ENCODE data around the gene TOMM40.
"Not testable (repeated sequence)": the region's sequence is repeated elsewhere in the genome, so short reads cannot be mapped to it uniquely, and the experiment has no call there.

Gene TOMM40

GRCh38 chr19:44874317-44874716, 16.7 kb upstream of the TOMM40 start:
- Histone ChIP-seq H3K27me3 (ENCODE audit: insufficient read depth, low read length) (no peaks in the 10 kb centered on the region), H3K9ac (ENCODE audit: low read depth, low read length) (no peak overlapping the region), H3K27ac (ENCODE audit: low read depth, low read length) (no peak overlapping the region), H3K4me3 (ENCODE audit: low read length) (no peak overlapping the region), H3K36me3 (ENCODE audit: insufficient read depth, low read length) (peaks cover 95% of the 10 kb centered on the region), H3K4me1 (ENCODE audit: insufficient read depth, low read length) (peaks cover 16% of the 10 kb centered on the region; the same call in 1 of the 2 replicates), H3K9me3 (ENCODE audit: insufficient read depth, low read depth, low read length) (no peaks in the 10 kb centered on the region)
- WGBS, result 97% methylated on average over 16 of the region's 16 CpGs

DNA sequence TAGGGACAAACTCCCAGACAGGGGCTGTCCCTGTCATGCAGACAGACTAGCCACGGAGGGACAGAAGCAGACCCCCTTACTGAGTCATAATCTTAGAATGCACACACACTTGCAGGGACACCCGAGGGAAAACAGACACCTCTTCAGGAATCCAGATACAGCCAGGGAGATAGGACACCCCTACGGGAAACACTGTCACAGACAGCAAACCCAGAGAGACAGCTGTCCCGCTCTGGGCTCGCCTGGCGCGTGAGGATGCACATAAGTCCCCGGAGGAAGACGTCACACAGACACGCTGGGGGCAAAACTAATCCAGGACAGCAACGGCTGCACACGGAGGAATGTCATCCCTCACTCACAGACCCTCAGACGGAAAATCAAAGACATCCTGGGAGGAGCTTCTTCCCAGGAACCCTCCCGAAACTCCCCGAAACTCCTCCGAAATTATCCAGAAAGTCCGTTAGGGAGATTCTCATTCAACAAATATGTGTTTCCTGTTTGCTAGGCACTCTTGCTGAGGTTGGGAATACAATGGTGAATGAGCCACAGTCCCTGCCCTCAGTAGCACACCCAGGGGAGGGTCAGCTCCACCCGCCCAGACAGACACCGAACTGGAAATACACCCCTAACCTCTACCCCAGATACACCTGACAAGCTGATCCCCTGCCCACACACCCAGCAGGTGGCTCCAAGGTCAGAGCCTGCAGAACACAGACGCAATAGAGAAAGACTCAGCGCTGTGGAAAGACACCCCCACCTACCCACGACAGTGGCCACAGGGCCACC, 15.2 kb upstream of the TOMM40 start:
- Histone ChIP-seq H3K27ac (ENCODE audit: low read depth, low read length) (no peak overlapping the region), H3K27me3 (ENCODE audit: insufficient read depth, low read length) (no peaks in the 10 kb centered on the region), H3K36me3 (ENCODE audit: insufficient read depth, low read length) (peaks cover 86% of the 10 kb centered on the region), H3K9me3 (ENCODE audit: insufficient read depth, low read depth, low read length) (no peaks in the 10 kb centered on the region), H3K4me1 (ENCODE audit: insufficient read depth, low read length) (peaks cover 16% of the 10 kb centered on the region; the same call in 1 of the 2 replicates), H3K9ac (ENCODE audit: low read depth, low read length) (no peak overlapping the region), H3K4me3 (ENCODE audit: low read length) (no peak overlapping the region)
- WGBS, result 92% methylated on average over 22 of the region's 22 CpGs

DNA sequence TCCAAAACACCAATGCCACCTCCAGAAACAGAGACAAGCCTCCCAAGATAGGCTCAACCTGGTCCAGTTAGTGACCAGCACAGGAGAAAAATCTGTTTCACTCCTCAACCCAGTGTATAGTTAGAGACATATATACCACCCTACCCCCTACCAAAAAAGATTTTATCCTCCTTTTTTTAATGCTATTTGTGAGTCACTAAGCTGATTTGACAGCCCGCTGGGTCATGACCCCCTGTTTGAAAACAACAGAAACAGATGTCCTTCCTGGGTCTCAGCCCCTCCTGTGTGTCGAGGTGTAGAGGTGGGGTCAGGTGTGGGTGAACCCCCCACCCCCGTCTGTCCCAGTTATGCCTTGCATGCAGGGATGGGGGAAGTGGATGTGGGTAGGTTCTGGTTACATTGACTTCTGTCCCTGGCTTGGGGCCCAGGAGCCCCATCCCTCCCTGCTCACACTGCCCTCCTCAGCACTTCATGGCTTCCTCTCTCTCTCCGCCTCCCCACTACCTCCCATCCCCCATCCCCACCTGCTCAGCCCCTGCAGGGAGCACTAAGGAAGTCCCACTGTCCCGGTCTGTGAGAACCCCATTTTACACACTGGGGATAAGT, 14.0 kb upstream of the TOMM40 start:
- H3K27me3 ChIP-seq (ENCODE audit: insufficient read depth, low read length), result no peaks in the 10 kb centered on the region
- H3K4me1 ChIP-seq (ENCODE audit: insufficient read depth, low read length), result peaks cover 20% of the 10 kb centered on the region; the same call in 1 of the 2 replicates
- no peak overlapping the region for H3K4me3 ChIP-seq (ENCODE audit: low read length)
- no peak overlapping the region for H3K27ac ChIP-seq (ENCODE audit: low read depth, low read length)
- H3K9ac ChIP-seq (ENCODE audit: low read depth, low read length), result no peak overlapping the region
- no peaks in the 10 kb centered on the region for H3K9me3 ChIP-seq (ENCODE audit: insufficient read depth, low read depth, low read length)
- H3K36me3 ChIP-seq (ENCODE audit: insufficient read depth, low read length), result peaks cover 74% of the 10 kb centered on the region
- 78% methylated on average over 5 of the region's 5 CpGs for WGBS

GRCh38 chr19:44878120-44878865, 12.8 kb upstream of the TOMM40 start:
- Histone ChIP-seq H3K27ac (ENCODE audit: low read depth, low read length) (no peak overlapping the region), H3K4me1 (ENCODE audit: insufficient read depth, low read length) (peaks cover 20% of the 10 kb centered on the region; the same call in 1 of the 2 replicates), H3K9ac (ENCODE audit: low read depth, low read length) (no peak overlapping the region), H3K27me3 (ENCODE audit: insufficient read depth, low read length) (no peaks in the 10 kb centered on the region), H3K36me3 (ENCODE audit: insufficient read depth, low read length) (peaks cover 63% of the 10 kb centered on the region), H3K4me3 (ENCODE audit: low read length) (no peak overlapping the region), H3K9me3 (ENCODE audit: insufficient read depth, low read depth, low read length) (no peaks in the 10 kb centered on the region)
- WGBS, result 94% methylated on average over 26 of the region's 26 CpGs

DNA sequence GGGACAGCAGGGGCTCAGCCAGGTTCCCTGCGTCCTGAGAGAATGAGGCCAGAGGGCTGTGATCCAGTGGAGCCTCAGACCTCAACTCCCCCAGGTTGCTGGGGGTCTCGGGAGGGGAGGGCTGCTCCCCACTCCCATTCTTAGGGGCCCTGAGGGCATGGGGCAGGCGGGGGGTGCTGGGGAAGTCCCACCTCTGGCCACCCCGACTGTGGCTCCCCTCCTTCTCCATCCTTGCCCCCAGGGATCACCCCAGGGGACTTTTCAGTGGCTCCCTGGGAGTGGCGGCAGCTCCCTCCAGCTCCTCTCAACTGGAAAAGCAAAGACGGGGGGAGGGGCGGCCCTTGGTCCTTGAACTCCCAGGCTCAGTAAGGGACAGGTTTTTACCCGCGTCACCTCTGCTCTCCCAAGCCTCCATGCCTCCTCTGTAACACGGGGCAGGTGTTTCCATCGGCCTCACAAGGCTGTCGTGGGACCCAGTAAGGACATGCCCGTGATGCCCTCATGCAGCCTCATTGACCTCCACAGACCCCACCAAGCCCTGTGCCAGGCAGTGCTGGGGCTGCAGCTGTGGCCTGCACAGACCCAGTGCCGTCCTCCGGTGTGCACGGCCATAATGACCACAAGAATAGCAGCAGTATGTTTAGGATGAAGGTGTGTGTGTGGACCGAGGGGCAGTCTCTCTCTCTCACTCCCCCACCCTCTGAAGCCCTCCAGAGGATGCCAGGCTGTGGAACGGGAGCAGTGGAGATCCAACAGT, 11.6 kb upstream of the TOMM40 start:
- Histone ChIP-seq H3K4me3 (ENCODE audit: low read length) (no peak overlapping the region), H3K36me3 (ENCODE audit: insufficient read depth, low read length) (peaks cover 54% of the 10 kb centered on the region), H3K9me3 (ENCODE audit: insufficient read depth, low read depth, low read length) (no peaks in the 10 kb centered on the region), H3K27me3 (ENCODE audit: insufficient read depth, low read length) (no peaks in the 10 kb centered on the region), H3K4me1 (ENCODE audit: insufficient read depth, low read length) (peaks cover 20% of the 10 kb centered on the region; the same call in 1 of the 2 replicates), H3K27ac (ENCODE audit: low read depth, low read length) (no peak overlapping the region), H3K9ac (ENCODE audit: low read depth, low read length) (0 out of 2 replicates have a peak overlapping the region, but pooled peaks have one; percentile 19)
- 84% methylated on average over 17 of the region's 18 CpGs for WGBS

DNA sequence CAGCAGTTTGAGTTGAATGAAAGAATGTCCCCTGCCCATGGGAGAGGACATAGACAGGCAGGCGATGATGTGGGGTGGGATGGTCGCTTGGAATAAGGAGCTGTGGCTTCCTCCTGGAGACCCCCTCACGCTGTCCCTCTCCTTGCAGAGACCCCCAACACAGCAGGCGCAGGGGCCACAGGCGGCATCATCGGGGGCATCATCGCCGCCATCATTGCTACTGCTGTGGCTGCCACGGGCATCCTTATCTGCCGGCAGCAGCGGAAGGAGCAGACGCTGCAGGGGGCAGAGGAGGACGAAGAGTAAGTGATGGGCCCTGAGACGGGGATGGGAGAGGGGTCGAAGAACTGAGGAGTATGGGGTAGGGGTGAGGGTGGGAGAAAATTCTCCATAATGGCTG, 9.0 kb upstream of the TOMM40 start:
- Histone ChIP-seq H3K36me3 (ENCODE audit: insufficient read depth, low read length) (peaks cover 49% of the 10 kb centered on the region), H3K4me3 (ENCODE audit: low read length) (no peak overlapping the region), H3K27me3 (ENCODE audit: insufficient read depth, low read length) (no peaks in the 10 kb centered on the region), H3K9ac (ENCODE audit: low read depth, low read length) (0 out of 2 replicates have a peak overlapping the region, but pooled peaks have one; percentile 31), H3K4me1 (ENCODE audit: insufficient read depth, low read length) (peaks cover 14% of the 10 kb centered on the region; the same call in 1 of the 2 replicates), H3K27ac (ENCODE audit: low read depth, low read length) (peak overlapping the region; percentile 13; the same call in 1 of the 2 replicates), H3K9me3 (ENCODE audit: insufficient read depth, low read depth, low read length) (no peaks in the 10 kb centered on the region)
- 94% methylated on average over 15 of the region's 15 CpGs for WGBS

GRCh38 chr19:44882619-44883397, 8.2 kb upstream of the TOMM40 start:
- Histone ChIP-seq H3K9ac (ENCODE audit: low read depth, low read length) (peak overlapping the region; percentile 31; the same call in 1 of the 2 replicates), H3K27ac (ENCODE audit: low read depth, low read length) (peak overlapping the region; percentile 46; the same call in 1 of the 2 replicates), H3K36me3 (ENCODE audit: insufficient read depth, low read length) (peaks cover 44% of the 10 kb centered on the region)
- not testable (repeated sequence) for H3K4me1 ChIP-seq (ENCODE audit: insufficient read depth, low read length); H3K9me3 ChIP-seq (ENCODE audit: insufficient read depth, low read depth, low read length); H3K4me3 ChIP-seq (ENCODE audit: low read length); H3K27me3 ChIP-seq (ENCODE audit: insufficient read depth, low read length)
- 92% methylated on average over 18 of the region's 19 CpGs for WGBS

- Histone ChIP-seq H3K4me1 (ENCODE audit: insufficient read depth, low read length) (peaks cover 4% of the 10 kb centered on the region; the same call in 1 of the 2 replicates), H3K4me3 (ENCODE audit: low read length) (no peak overlapping the region), H3K9me3 (ENCODE audit: insufficient read depth, low read depth, low read length) (no peaks in the 10 kb centered on the region), H3K27ac (ENCODE audit: low read depth, low read length) (no peak overlapping the region), H3K36me3 (ENCODE audit: insufficient read depth, low read length) (peaks cover 42% of the 10 kb centered on the region), H3K27me3 (ENCODE audit: insufficient read depth, low read length) (no peaks in the 10 kb centered on the region), H3K9ac (ENCODE audit: low read depth, low read length) (no peak overlapping the region)
- 91% methylated on average over 5 of the region's 5 CpGs for WGBS
These were observed 7.1 kb upstream of the TOMM40 start for GRCh38 chr19:44883922-44884321.

DNA sequence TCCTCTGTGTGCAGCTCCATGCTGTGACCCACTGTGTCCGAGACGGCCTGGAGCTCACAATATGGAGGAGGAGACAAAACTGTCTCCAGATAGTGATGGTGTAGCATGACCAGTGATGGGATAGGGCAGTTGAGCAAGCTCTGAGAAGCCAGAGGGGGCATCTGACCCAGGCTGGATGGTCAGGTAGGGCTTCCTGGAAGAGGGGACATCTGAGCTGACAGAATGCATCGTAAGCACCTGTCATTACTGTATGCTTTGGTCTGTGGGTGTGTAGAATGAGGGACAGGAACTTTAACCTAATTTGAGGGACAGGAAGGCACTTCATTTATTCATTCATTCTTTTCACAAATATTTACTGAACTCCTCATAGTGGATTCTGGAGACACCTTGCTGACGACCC, 6.5 kb upstream of the TOMM40 start:
- Histone ChIP-seq H3K4me3 (ENCODE audit: low read length) (no peak overlapping the region), H3K4me1 (ENCODE audit: insufficient read depth, low read length) (0 out of 2 replicates have a peak, but pooled peaks cover 3% of the 10 kb centered on the region), H3K9ac (ENCODE audit: low read depth, low read length) (no peak overlapping the region), H3K27me3 (ENCODE audit: insufficient read depth, low read length) (no peaks in the 10 kb centered on the region), H3K27ac (ENCODE audit: low read depth, low read length) (no peak overlapping the region), H3K36me3 (ENCODE audit: insufficient read depth, low read length) (peaks cover 40% of the 10 kb centered on the region), H3K9me3 (ENCODE audit: insufficient read depth, low read depth, low read length) (no peaks in the 10 kb centered on the region)
- 92% methylated on average over 4 of the region's 4 CpGs for WGBS

DNA sequence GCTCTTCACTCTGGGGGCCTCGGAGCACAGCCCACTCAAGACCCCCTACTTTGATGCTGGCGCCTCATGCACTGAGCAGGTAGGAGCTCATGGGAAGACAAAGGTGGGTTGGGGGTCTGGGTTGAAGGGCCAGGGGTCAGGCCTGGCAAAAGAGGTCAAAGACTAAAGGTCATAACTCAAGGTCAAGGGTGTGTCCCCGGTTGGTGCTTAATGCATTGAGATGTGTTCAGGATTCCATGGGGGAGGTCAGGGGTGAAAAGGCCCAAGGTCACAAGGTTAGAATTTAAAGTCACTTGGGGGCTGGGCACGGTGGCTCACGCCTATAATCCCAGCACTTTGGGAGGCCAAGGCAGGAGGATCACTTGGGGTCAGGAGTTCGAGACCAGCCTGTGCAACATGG, 4.9 kb upstream of the TOMM40 start:
- Histone ChIP-seq H3K36me3 (ENCODE audit: insufficient read depth, low read length) (peaks cover 37% of the 10 kb centered on the region), H3K9ac (ENCODE audit: low read depth, low read length) (no peak overlapping the region), H3K27ac (ENCODE audit: low read depth, low read length) (no peak overlapping the region), H3K4me1 (ENCODE audit: insufficient read depth, low read length) (0 out of 2 replicates have a peak, but pooled peaks cover 3% of the 10 kb centered on the region), H3K27me3 (ENCODE audit: insufficient read depth, low read length) (no peaks in the 10 kb centered on the region), H3K4me3 (ENCODE audit: low read length) (no peak overlapping the region), H3K9me3 (ENCODE audit: insufficient read depth, low read depth, low read length) (no peaks in the 10 kb centered on the region)
- WGBS, result 86% methylated on average over 6 of the region's 6 CpGs
